Osteocyte (in vitro differentiated cells): ENCODE measurements around the gene HELT. TPM values are rescaled to one million over a fixed set of nuclear protein-coding genes. Genes with fewer than 3 reads are reported as not detected.
"Not testable (repeated sequence)": the region's sequence is repeated elsewhere in the genome, so short reads cannot be mapped to it uniquely, and the experiment has no call there.

Experiments used
- DNase-seq: peaks from one replicate; pipeline ENCODE4 v3.0.0; 2021; ENCODE audit warnings: mixed read lengths; ENCODE audit not compliant: unreplicated experiment; ENCODE audit errors: extremely low spot score
- H3K27ac Mint-ChIP-seq: one replicate; pipeline ENCODE4 v1.8.0; 2021; ENCODE audit warnings: mild to moderate bottlenecking, mixed read lengths; ENCODE audit not compliant: unreplicated experiment
- H3K27me3 Mint-ChIP-seq: one replicate; pipeline ENCODE4 v1.8.0; 2021; ENCODE audit warnings: mixed read lengths; ENCODE audit not compliant: unreplicated experiment
- H3K36me3 Mint-ChIP-seq: one replicate; pipeline ENCODE4 v1.8.0; 2021; ENCODE audit warnings: mixed read lengths; ENCODE audit not compliant: unreplicated experiment
- H3K4me1 Mint-ChIP-seq: one replicate; pipeline ENCODE4 v1.8.0; 2021; ENCODE audit warnings: mixed read lengths; ENCODE audit not compliant: unreplicated experiment
- H3K4me3 Mint-ChIP-seq: one replicate; pipeline ENCODE4 v1.8.0; 2021; ENCODE audit warnings: mild to moderate bottlenecking, moderate library complexity, mixed read lengths; ENCODE audit not compliant: unreplicated experiment
- H3K9me3 Mint-ChIP-seq: one replicate; pipeline ENCODE4 v1.8.0; 2021; ENCODE audit warnings: mixed read lengths; ENCODE audit not compliant: unreplicated experiment
- CTCF ChIP-seq: fragments of 200-600 bp; sonication (generic); IDR thresholded peaks from 2 replicates; pipeline ENCODE4 v1.5.0; 2021; ENCODE audit warnings: antibody characterized with exemption, mild to moderate bottlenecking, moderate library complexity
- total RNA-seq: library from RNA; stranded (reverse); gene quantifications from 2 replicates; pipeline ENCODE4 v1.2.1, GENCODE V29; 2021

HELT gene
- total RNA-seq, 1 donor from 2014 or later, result not detected

- H3K4me3 Mint-ChIP-seq, result no peak overlapping the region
- no peaks in the 10 kb centered on the region for H3K36me3 Mint-ChIP-seq
- H3K27ac Mint-ChIP-seq, result no peak overlapping the region
- H3K27me3 Mint-ChIP-seq, result peaks cover 18% of the 10 kb centered on the region
- no peaks in the 10 kb centered on the region for H3K9me3 Mint-ChIP-seq
- no peaks in the 10 kb centered on the region for H3K4me1 Mint-ChIP-seq
- no peak for TF ChIP-seq CTCF
- no peak for DNase-seq
Observed at GRCh38 chr4:184993247-184993646, 25.0 kb upstream of the HELT start.

GRCh38 chr4:184994010-184994622 is 24.2 kb upstream of the HELT start:
- peaks cover 20% of the 10 kb centered on the region for H3K27me3 Mint-ChIP-seq
- no peaks in the 10 kb centered on the region for H3K4me1 Mint-ChIP-seq
- TF ChIP-seq CTCF, result no peak
- no peaks in the 10 kb centered on the region for H3K9me3 Mint-ChIP-seq
- no peak overlapping the region for H3K4me3 Mint-ChIP-seq
- no peak overlapping the region for H3K27ac Mint-ChIP-seq
- no peaks in the 10 kb centered on the region for H3K36me3 Mint-ChIP-seq
- DNase-seq, result no peak

- Mint-ChIP-seq H3K4me1 (no peaks in the 10 kb centered on the region), H3K9me3 (no peaks in the 10 kb centered on the region), H3K27ac (no peak overlapping the region), H3K36me3 (no peaks in the 10 kb centered on the region), H3K4me3 (no peak overlapping the region), H3K27me3 (peaks cover 18% of the 10 kb centered on the region)
- DNase-seq, result no peak
- TF ChIP-seq CTCF, result no peak
Observed at GRCh38 chr4:184994623-184995010, 23.7 kb upstream of the HELT start.

GRCh38 chr4:184997656-184998055 is 20.6 kb upstream of the HELT start:
- not testable (repeated sequence) for H3K36me3 Mint-ChIP-seq, H3K9me3 Mint-ChIP-seq, H3K4me3 Mint-ChIP-seq, H3K4me1 Mint-ChIP-seq, H3K27ac Mint-ChIP-seq, DNase-seq
- H3K27me3 Mint-ChIP-seq, result peaks cover 29% of the 10 kb centered on the region

GRCh38 chr4:185002784-185003183 is 15.5 kb upstream of the HELT start:
- no peak for TF ChIP-seq CTCF
- H3K4me3 Mint-ChIP-seq, result no peak overlapping the region
- no peak overlapping the region for H3K27ac Mint-ChIP-seq
- peaks cover 45% of the 10 kb centered on the region for H3K27me3 Mint-ChIP-seq
- no peaks in the 10 kb centered on the region for H3K9me3 Mint-ChIP-seq
- no peaks in the 10 kb centered on the region for H3K36me3 Mint-ChIP-seq
- no peak for DNase-seq
- H3K4me1 Mint-ChIP-seq, result peaks cover 12% of the 10 kb centered on the region
